Activated CD4-positive, alpha-beta T cell treated with anti-CD3 and anti-CD28 coated beads, Interleukin-10, Interleukin-2, amounts not matched to agents 100 ng/mL and 50 ng/mL, durations not matched to agents 16 hours and 8 hours (primary cell): Measurements from ENCODE around the gene CLCA1.

Source experiments
- DNase-seq: peaks from one replicate; pipeline ENCODE4 v3.0.0-alpha.2; 2020

Gene CLCA1

GRCh38 chr1:86464819-86465218, 3.9 kb upstream of the CLCA1 start:
- DNase-seq, result peak; percentile 7

GRCh38 chr1:86466109-86466844, 2.5 kb upstream of the CLCA1 start:
- no peak for DNase-seq

GRCh38 chr1:86466986-86467385, 1.7 kb upstream of the CLCA1 start:
- DNase-seq, result no peak

GRCh38 chr1:86470859-86471258, 2.1 kb downstream of the CLCA1 start:
- no peak for DNase-seq

- DNase-seq, result no peak
Observed at GRCh38 chr1:86471291-86471690, 2.6 kb downstream of the CLCA1 start.

GRCh38 chr1:86472152-86472551, 3.4 kb downstream of the CLCA1 start:
- DNase-seq, result no peak

- DNase-seq, result no peak
Observed at GRCh38 chr1:86472767-86473166, 4.0 kb downstream of the CLCA1 start.

- DNase-seq, result no peak
Observed at GRCh38 chr1:86477256-86477655, 8.5 kb downstream of the CLCA1 start.

GRCh38 chr1:86477682-86478081, 9.0 kb downstream of the CLCA1 start:
- DNase-seq, result no peak

GRCh38 chr1:86478416-86479156, 9.9 kb downstream of the CLCA1 start:
- no peak for DNase-seq

- DNase-seq, result no peak
Observed at GRCh38 chr1:86481966-86482365, 13.2 kb downstream of the CLCA1 start.

GRCh38 chr1:86487131-86487810, 18.5 kb downstream of the CLCA1 start:
- no peak for DNase-seq

GRCh38 chr1:86487811-86488141, 19.0 kb downstream of the CLCA1 start:
- DNase-seq, result no peak

- no peak for DNase-seq
Observed at GRCh38 chr1:86489242-86489878, 20.6 kb downstream of the CLCA1 start.

- no peak for DNase-seq
Observed at GRCh38 chr1:86491171-86491950, 22.6 kb downstream of the CLCA1 start.

- no peak for DNase-seq
Observed at GRCh38 chr1:86498281-86498680, 29.6 kb downstream of the CLCA1 start.

- DNase-seq, result peak; percentile 76
Observed at GRCh38 chr1:86499987-86500593, 31.4 kb downstream of the CLCA1 start.

- DNase-seq, result no peak
Observed at GRCh38 chr1:86500714-86501113, 32.0 kb downstream of the CLCA1 start.

GRCh38 chr1:86502125-86502646, 33.5 kb downstream of the CLCA1 start:
- peak; percentile 59 for DNase-seq

GRCh38 chr1:86502721-86503405, 34.1 kb downstream of the CLCA1 start:
- DNase-seq, result no peak

GRCh38 chr1:86503406-86504136, 34.8 kb downstream of the CLCA1 start:
- DNase-seq, result no peak
